SH-SY5Y (cell line): ENCODE measurements around the gene C9orf153.

Source experiments
- GATA2 ChIP-seq: IDR thresholded peaks from 2 replicates; pipeline ENCODE4 v1.6.1; 2011; ENCODE audit warnings: mild to moderate bottlenecking, low read depth, low read length
- GATA3 ChIP-seq: IDR thresholded peaks from 2 replicates; pipeline ENCODE4 v1.6.1; 2011; ENCODE audit warnings: low read depth, mild to moderate bottlenecking, low read length, moderate library complexity

C9orf153 gene

GRCh38 chr9:86280580-86280979, 21.1 kb upstream of the C9orf153 start:
- TF ChIP-seq GATA2 (no peak), GATA3 (no peak)

- TF ChIP-seq GATA2 (no peak), GATA3 (no peak)
Observed at GRCh38 chr9:86279839-86280238, 20.4 kb upstream of the C9orf153 start.

GRCh38 chr9:86277072-86277471, 17.6 kb upstream of the C9orf153 start:
- TF ChIP-seq GATA3, result no peak
- TF ChIP-seq GATA2, result no peak

GRCh38 chr9:86275962-86276361, 16.5 kb upstream of the C9orf153 start:
- TF ChIP-seq GATA3 (no peak), GATA2 (no peak)

- TF ChIP-seq GATA2, result no peak
- no peak for TF ChIP-seq GATA3
Observed at GRCh38 chr9:86274821-86275643, 15.6 kb upstream of the C9orf153 start.

- no peak for TF ChIP-seq GATA3
- TF ChIP-seq GATA2, result no peak
Observed at GRCh38 chr9:86272221-86272620, 12.8 kb upstream of the C9orf153 start.

- TF ChIP-seq GATA2 (no peak), GATA3 (no peak)
Observed at GRCh38 chr9:86263876-86264275, 4.4 kb upstream of the C9orf153 start.

GRCh38 chr9:86262492-86262891, 3.0 kb upstream of the C9orf153 start:
- TF ChIP-seq GATA2 (no peak), GATA3 (no peak)

- TF ChIP-seq GATA3, result no peak
- TF ChIP-seq GATA2, result no peak
Observed at GRCh38 chr9:86257391-86257790, 2.1 kb downstream of the C9orf153 start.

GRCh38 chr9:86256653-86257052, 2.8 kb downstream of the C9orf153 start:
- TF ChIP-seq GATA3 (no peak), GATA2 (no peak)

- TF ChIP-seq GATA3 (no peak), GATA2 (no peak)
Observed at GRCh38 chr9:86253577-86253976, 5.9 kb downstream of the C9orf153 start.

- no peak for TF ChIP-seq GATA2
- TF ChIP-seq GATA3, result no peak
Observed at GRCh38 chr9:86252870-86253269, 6.6 kb downstream of the C9orf153 start.

GRCh38 chr9:86250123-86250522, 9.3 kb downstream of the C9orf153 start:
- TF ChIP-seq GATA2, result no peak
- no peak for TF ChIP-seq GATA3

GRCh38 chr9:86248746-86249145, 10.7 kb downstream of the C9orf153 start:
- TF ChIP-seq GATA3, result no peak

GRCh38 chr9:86246752-86247161, 12.7 kb downstream of the C9orf153 start:
- TF ChIP-seq GATA3 (no peak), GATA2 (no peak)

- TF ChIP-seq GATA2, result no peak
- no peak for TF ChIP-seq GATA3
Observed at GRCh38 chr9:86242071-86242470, 17.4 kb downstream of the C9orf153 start.

GRCh38 chr9:86241216-86241615, 18.2 kb downstream of the C9orf153 start:
- TF ChIP-seq GATA3 (no peak), GATA2 (no peak)
